K562 (cell line): Measurements from ENCODE around the gene CACNA2D3. TPM values are rescaled to one million over a fixed set of nuclear protein-coding genes. Genes with fewer than 3 reads are reported as not detected.

ENCODE experiments used
- CTCF ChIP-seq, 3 experiments: IDR thresholded peaks in 2 of 3; conservative IDR thresholded peaks in 1 of 3; 2 replicates each; pipeline ENCODE4 v1.5.1; 2011 to 2012; ENCODE audit warnings: low read length in 3 of 3, mild to moderate bottlenecking in 3 of 3, control low read depth in 2 of 3, improper control_type of control experiment in 1 of 3, inconsistent platforms in 1 of 3, low read depth in 1 of 3, mixed read lengths in 1 of 3, moderate library complexity in 1 of 3; ENCODE audit not compliant: insufficient read depth in 2 of 3
- ELK1 ChIP-seq: sonication (generic); formaldehyde crosslinking; IDR thresholded peaks from 2 replicates; pipeline ENCODE4 v1.8.1; 2022; ENCODE audit warnings: missing genetic modification reagents
- ZBTB40 ChIP-seq, 2 experiments: fragments of 450-650 bp in 1 of 2; sonication (generic) in 1 of 2; formaldehyde crosslinking in 1 of 2; IDR thresholded peaks; 2 replicates each; pipeline versions ENCODE4 v1.7.1 to v1.9.0; 2016 to 2022; ENCODE audit warnings: inconsistent platforms in 1 of 2, mild to moderate bottlenecking in 1 of 2, missing genetic modification reagents in 1 of 2
- ZNF277 ChIP-seq: fragments of 250-450 bp; sonication (Bioruptor Pico); IDR thresholded peaks from 2 replicates; pipeline ENCODE4 v1.8.0; 2022; ENCODE audit warnings: inconsistent platforms, mild to moderate bottlenecking, moderate library complexity, borderline replicate concordance
- ZNF280A ChIP-seq: fragments of 450-650 bp; IDR thresholded peaks from 2 replicates; pipeline ENCODE4 v1.6.1; 2018; ENCODE audit warnings: mild to moderate bottlenecking, low read depth; ENCODE audit not compliant: partially characterized antibody
- polyA plus RNA-seq, 8 experiments: library from polyadenylated mRNA; depleted of rRNA in 4 of 8; stranded (reverse) in 5 of 8; unstranded in 3 of 8; fragments of >200 nt; fragmentation: Nextera tagmentation in 2 of 8; fragmentation: Illumina TruSeq in 1 of 8; extraction: Ambion mirVana in 2 of 8; extraction: Trizol in 1 of 8; gene quantifications; 2 replicates each; pipeline versions ENCODE4 v1.2.1 to v1.2.3, GENCODE V29; 2011 to 2014; ENCODE audit warnings: inconsistent platforms in 1 of 8, missing spikeins in 1 of 8
- total RNA-seq, 7 experiments: library from RNA; depleted of rRNA in 6 of 7; stranded (reverse); fragments of >200 nt in 6 of 7; fragmentation: Illumina TruSeq in 2 of 7; extraction: Trizol in 2 of 7; gene quantifications; 2 replicates each; pipeline versions ENCODE4 v1.2.1 to v1.2.3, GENCODE V29; 2011 to 2021; ENCODE audit warnings: low replicate concordance in 1 of 7

Gene CACNA2D3
- total and polyA plus RNA-seq, 9 of the 15 experiments (the other 6 are each of a cell fraction or from before 2014, with no cell fraction given): 0.01 TPM; not detected in 8

GRCh38 chr3:54853573-54854404 lies 731.4 kb downstream of the CACNA2D3 start (continued):
- TF ChIP-seq ZBTB40 (IDR thresholded peaks at IDR 0.05) (no peak), ZBTB40 (CRISPR knock-in tag; IDR thresholded peaks at IDR 0.05) (no peak), ZNF277 (CRISPR knock-in tag) (no peak), ELK1 (no peak), ZNF280A (no peak), CTCF (IDR thresholded peaks at IDR 0.05 in 2 of 3, conservative IDR thresholded peaks at IDR 0.05 in 1 of 3; ENCODE audit: insufficient read depth in 2 of 3, low read depth in 1 of 3, low read length in 3 of 3) (peak; percentile 63 to 68 (median 64))
- TF ChIP-seq, all 486 proteins: peak for 6
